ENCODE data around the gene GPX2. TPM values are rescaled to one million over a fixed set of nuclear protein-coding genes. Genes with fewer than 3 reads are reported as not detected.

The GPX2 gene
- total and polyA plus RNA-seq, 10 of the 15 experiments (the other 5 are each of a cell fraction or from before 2014, with no cell fraction given): not detected

DNA sequence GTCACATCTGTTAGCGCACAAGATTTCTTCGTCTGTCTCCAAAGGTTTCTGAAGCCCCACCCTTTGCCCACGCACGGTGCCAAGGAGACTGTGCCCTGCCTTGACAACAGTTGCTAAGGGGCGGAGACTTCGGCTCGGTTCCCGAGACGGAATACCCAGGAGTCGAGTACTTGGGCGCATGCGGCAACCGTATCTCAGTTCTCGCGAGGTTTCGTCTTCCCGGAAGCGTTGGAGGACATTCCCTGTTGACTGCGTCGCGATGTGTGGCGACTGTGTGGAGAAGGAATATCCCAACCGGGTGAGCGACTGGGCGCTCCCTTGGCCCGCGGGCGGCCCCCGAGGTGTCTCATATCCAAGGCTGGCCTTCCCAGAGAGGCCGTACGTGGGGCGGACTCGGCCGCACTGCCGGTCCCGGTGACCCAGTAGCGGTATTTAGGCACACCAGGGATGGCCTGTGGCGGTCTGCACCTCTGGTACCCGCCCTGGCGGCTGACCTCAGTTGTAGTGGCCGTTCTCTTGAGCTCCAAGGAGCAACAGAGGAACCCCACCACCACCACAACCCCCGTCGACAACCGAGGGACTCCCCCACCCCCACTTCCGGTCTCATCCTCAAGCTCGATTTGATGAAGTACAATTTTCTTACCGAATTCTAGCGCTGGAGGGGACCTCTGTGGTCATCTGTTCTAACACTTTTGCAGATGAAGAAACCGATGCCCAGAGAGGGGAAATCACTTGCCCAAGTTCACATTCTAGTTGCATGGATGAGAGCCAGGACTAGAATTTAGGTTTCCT is 28.1 kb downstream of the GPX2 start, which contains the start of gene CHURC1 (continued):
- TF ChIP-seq, protein P1, sequence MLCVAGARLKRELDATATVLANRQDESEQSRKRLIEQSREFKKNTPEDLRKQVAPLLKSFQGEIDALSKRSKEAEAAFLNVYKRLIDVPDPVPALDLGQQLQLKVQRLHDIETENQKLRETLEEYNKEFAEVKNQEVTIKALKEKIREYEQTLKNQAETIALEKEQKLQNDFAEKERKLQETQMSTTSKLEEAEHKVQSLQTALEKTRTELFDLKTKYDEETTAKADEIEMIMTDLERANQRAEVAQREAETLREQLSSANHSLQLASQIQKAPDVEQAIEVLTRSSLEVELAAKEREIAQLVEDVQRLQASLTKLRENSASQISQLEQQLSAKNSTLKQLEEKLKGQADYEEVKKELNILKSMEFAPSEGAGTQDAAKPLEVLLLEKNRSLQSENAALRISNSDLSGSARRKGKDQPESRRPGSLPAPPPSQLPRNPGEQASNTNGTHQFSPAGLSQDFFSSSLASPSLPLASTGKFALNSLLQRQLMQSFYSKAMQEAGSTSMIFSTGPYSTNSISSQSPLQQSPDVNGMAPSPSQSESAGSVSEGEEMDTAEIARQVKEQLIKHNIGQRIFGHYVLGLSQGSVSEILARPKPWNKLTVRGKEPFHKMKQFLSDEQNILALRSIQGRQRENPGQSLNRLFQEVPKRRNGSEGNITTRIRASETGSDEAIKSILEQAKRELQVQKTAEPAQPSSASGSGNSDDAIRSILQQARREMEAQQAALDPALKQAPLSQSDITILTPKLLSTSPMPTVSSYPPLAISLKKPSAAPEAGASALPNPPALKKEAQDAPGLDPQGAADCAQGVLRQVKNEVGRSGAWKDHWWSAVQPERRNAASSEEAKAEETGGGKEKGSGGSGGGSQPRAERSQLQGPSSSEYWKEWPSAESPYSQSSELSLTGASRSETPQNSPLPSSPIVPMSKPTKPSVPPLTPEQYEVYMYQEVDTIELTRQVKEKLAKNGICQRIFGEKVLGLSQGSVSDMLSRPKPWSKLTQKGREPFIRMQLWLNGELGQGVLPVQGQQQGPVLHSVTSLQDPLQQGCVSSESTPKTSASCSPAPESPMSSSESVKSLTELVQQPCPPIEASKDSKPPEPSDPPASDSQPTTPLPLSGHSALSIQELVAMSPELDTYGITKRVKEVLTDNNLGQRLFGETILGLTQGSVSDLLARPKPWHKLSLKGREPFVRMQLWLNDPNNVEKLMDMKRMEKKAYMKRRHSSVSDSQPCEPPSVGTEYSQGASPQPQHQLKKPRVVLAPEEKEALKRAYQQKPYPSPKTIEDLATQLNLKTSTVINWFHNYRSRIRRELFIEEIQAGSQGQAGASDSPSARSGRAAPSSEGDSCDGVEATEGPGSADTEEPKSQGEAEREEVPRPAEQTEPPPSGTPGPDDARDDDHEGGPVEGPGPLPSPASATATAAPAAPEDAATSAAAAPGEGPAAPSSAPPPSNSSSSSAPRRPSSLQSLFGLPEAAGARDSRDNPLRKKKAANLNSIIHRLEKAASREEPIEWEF (IDR thresholded peaks at IDR 0.05; ENCODE audit: insufficient replicate concordance, low read depth, low read length): peak; percentile 7
- no peak for TF ChIP-seq NFYB (IDR thresholded peaks at IDR 0.05; ENCODE audit: insufficient read depth, low read depth, low read length)
- no peak for TF ChIP-seq ZNF217 (IDR thresholded peaks at IDR 0.05)
- TF ChIP-seq GABPA (IDR thresholded peaks at IDR 0.05; ENCODE audit: low read depth): no peak; the same call in 1 of the 2 replicates
- TF ChIP-seq, protein P2, sequence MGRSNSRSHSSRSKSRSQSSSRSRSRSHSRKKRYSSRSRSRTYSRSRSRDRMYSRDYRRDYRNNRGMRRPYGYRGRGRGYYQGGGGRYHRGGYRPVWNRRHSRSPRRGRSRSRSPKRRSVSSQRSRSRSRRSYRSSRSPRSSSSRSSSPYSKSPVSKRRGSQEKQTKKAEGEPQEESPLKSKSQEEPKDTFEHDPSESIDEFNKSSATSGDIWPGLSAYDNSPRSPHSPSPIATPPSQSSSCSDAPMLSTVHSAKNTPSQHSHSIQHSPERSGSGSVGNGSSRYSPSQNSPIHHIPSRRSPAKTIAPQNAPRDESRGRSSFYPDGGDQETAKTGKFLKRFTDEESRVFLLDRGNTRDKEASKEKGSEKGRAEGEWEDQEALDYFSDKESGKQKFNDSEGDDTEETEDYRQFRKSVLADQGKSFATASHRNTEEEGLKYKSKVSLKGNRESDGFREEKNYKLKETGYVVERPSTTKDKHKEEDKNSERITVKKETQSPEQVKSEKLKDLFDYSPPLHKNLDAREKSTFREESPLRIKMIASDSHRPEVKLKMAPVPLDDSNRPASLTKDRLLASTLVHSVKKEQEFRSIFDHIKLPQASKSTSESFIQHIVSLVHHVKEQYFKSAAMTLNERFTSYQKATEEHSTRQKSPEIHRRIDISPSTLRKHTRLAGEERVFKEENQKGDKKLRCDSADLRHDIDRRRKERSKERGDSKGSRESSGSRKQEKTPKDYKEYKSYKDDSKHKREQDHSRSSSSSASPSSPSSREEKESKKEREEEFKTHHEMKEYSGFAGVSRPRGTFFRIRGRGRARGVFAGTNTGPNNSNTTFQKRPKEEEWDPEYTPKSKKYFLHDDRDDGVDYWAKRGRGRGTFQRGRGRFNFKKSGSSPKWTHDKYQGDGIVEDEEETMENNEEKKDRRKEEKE (IDR thresholded peaks at IDR 0.05): no peak
- TF ChIP-seq TAF1 (IDR thresholded peaks at IDR 0.05; ENCODE audit: borderline replicate concordance, low read depth, low read length): peak; percentile 91
- 0 out of 2 replicates have a peak, but pooled peaks have one; percentile 20 for TF ChIP-seq SPI1 (IDR thresholded peaks at IDR 0.05; ENCODE audit: borderline replicate concordance, insufficient read depth, low read depth, low read length)
- no peak for TF ChIP-seq CEBPZ (IDR thresholded peaks at IDR 0.05; ENCODE audit: low read depth, low read length)
- TF ChIP-seq, protein P3, sequence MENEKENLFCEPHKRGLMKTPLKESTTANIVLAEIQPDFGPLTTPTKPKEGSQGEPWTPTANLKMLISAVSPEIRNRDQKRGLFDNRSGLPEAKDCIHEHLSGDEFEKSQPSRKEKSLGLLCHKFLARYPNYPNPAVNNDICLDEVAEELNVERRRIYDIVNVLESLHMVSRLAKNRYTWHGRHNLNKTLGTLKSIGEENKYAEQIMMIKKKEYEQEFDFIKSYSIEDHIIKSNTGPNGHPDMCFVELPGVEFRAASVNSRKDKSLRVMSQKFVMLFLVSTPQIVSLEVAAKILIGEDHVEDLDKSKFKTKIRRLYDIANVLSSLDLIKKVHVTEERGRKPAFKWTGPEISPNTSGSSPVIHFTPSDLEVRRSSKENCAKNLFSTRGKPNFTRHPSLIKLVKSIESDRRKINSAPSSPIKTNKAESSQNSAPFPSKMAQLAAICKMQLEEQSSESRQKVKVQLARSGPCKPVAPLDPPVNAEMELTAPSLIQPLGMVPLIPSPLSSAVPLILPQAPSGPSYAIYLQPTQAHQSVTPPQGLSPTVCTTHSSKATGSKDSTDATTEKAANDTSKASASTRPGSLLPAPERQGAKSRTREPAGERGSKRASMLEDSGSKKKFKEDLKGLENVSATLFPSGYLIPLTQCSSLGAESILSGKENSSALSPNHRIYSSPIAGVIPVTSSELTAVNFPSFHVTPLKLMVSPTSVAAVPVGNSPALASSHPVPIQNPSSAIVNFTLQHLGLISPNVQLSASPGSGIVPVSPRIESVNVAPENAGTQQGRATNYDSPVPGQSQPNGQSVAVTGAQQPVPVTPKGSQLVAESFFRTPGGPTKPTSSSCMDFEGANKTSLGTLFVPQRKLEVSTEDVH (IDR thresholded peaks at IDR 0.05; ENCODE audit: low read depth, partially characterized antibody): no peak
- no peak for TF ChIP-seq SUPT20H (IDR thresholded peaks at IDR 0.05; ENCODE audit: borderline replicate concordance, control insufficient read depth, low read depth, low read length)

Measured in GM12878 (cell line).